Activated T-helper 17 cell treated with anti-CD3 and anti-CD28 coated beads, Interleukin-2, amount 50 U/mL, for 72 hours (primary cell): ENCODE results near the gene VWA5B1. TPM values are rescaled to one million over a fixed set of nuclear protein-coding genes. Genes with fewer than 3 reads are reported as not detected.

ENCODE experiments used
- ATAC-seq: fragments of 150-1000 bp; cut with Tn5 transposase; replicated peaks from 2 replicates; pipeline ENCODE4 v1.10.0; 2021; ENCODE audit warnings: mild to moderate bottlenecking, moderate library complexity
- H3K27ac Mint-ChIP-seq: one replicate; pipeline ENCODE4 v1.8.0; 2022; ENCODE audit warnings: mixed read lengths
- H3K27me3 Mint-ChIP-seq: one replicate; pipeline ENCODE4 v1.8.0; 2022; ENCODE audit warnings: mixed read lengths
- H3K36me3 Mint-ChIP-seq: one replicate; pipeline ENCODE4 v1.8.0; 2022; ENCODE audit warnings: low read depth, mild to moderate bottlenecking, mixed read lengths
- H3K4me1 Mint-ChIP-seq: one replicate; pipeline ENCODE4 v1.8.0; 2022; ENCODE audit warnings: mixed read lengths
- H3K4me3 Mint-ChIP-seq: one replicate; pipeline ENCODE4 v1.8.0; 2022; ENCODE audit warnings: mild to moderate bottlenecking, mixed read lengths
- H3K9me3 Mint-ChIP-seq: one replicate; pipeline ENCODE4 v1.8.0; 2022; ENCODE audit warnings: mixed read lengths
- total RNA-seq, 2 donors: library from RNA; stranded (reverse); gene quantifications; one replicate each; pipeline ENCODE4 v1.2.3, GENCODE V29; 2022

VWA5B1 gene
- total RNA-seq, 2 donors from 2014 or later, result 0.05 TPM; not detected in 1

DNA sequence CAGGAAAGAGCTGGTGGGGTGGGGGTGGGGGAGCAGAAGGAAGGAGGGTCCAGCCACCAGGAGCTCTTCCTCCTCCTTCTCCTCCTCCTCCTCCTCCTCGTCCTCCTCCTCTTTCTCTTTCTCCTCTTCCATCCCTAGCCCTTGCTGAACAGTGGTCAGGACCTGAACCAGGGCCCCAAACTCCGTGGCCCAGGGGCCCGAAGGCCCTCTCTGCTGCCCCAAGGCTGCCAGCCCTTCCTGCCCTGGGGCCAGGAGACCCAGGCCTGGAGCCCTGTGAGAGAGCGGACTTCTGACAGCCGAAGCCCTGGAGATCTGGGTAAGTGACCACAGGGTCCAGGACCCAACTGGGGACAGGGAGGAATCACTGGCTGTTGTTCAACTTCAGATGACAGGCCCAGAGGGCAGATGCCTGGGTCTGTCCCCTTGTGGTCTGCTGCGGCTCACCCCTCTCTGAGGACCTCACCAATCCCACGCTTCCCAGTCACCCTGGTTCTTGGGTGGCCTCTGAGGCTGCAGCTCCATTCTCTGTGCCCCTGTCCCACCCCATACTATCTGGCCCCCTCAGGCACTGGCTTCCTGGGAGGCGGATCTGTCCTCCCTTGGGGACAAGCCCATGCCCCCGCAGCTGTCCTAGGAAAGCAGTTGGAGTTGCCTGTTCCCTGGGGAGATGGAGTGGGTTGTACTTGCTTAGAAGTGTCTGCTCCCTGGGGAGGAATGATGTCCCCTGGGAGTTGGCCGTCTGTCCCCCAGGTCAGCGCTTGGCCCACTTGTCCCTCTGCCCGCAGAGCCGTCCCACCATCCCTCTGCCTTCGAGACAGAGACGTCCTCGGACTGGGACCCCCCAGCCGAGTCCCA, 51.8 kb downstream of the VWA5B1 start:
- H3K4me1 Mint-ChIP-seq, result no peaks in the 10 kb centered on the region
- no peak for ATAC-seq
- H3K27me3 Mint-ChIP-seq, result peaks cover 27% of the 10 kb centered on the region
- no peak overlapping the region for H3K27ac Mint-ChIP-seq
- H3K36me3 Mint-ChIP-seq, result no peaks in the 10 kb centered on the region
- H3K9me3 Mint-ChIP-seq, result peaks cover 6% of the 10 kb centered on the region
- no peak overlapping the region for H3K4me3 Mint-ChIP-seq

- Mint-ChIP-seq H3K4me1 (no peaks in the 10 kb centered on the region), H3K27me3 (peaks cover 24% of the 10 kb centered on the region), H3K4me3 (peak overlapping the region; percentile 17), H3K27ac (no peak overlapping the region), H3K36me3 (no peaks in the 10 kb centered on the region), H3K9me3 (peaks cover 6% of the 10 kb centered on the region)
- ATAC-seq, result no peak
Observed at GRCh38 chr1:20343149-20343937, 52.7 kb downstream of the VWA5B1 start.

DNA sequence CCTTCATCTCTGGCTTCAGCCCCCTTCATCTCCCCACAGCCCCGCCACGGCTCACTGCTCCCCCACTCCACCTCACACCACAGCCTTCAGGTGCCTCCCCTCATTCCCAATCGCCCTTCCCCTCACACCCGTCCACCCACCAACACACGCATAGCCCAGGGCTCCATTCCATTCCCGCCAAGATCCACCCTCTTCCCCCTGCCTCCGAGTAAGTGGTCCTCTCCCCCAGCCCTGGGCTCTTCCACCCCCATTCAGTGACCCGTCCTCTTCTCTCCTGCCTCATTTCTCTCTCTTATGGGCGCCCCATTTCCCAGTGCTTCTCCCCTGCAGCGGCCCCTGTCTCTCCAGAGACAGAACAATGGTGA, 53.2 kb downstream of the VWA5B1 start:
- peaks cover 24% of the 10 kb centered on the region for H3K27me3 Mint-ChIP-seq
- H3K4me3 Mint-ChIP-seq, result peak overlapping the region; percentile 17
- H3K27ac Mint-ChIP-seq, result no peak overlapping the region
- H3K4me1 Mint-ChIP-seq, result no peaks in the 10 kb centered on the region
- peaks cover 6% of the 10 kb centered on the region for H3K9me3 Mint-ChIP-seq
- no peaks in the 10 kb centered on the region for H3K36me3 Mint-ChIP-seq
- ATAC-seq, result no peak

DNA sequence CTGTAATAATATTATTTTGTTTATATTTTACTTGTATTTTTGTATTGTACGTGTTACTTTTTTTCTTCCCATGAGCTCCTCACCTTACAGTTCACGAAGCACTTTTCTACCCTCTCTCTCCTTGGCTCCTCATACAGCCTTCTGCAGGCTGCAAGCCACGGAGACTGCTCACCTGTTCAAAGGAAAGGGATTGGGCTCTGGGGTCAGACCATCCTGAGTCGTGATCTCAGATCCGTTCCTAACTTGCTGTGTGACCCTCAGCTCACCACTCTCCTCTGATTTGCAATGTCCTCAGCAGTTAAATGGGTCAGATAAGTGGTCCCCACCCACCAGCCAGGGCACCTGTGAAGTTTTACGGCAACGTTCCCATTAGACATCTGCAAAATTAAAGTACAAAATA, 54.1 kb downstream of the VWA5B1 start:
- Mint-ChIP-seq H3K4me1 (no peaks in the 10 kb centered on the region), H3K27me3 (peaks cover 24% of the 10 kb centered on the region), H3K4me3 (no peak overlapping the region), H3K9me3 (peaks cover 6% of the 10 kb centered on the region), H3K36me3 (no peaks in the 10 kb centered on the region), H3K27ac (no peak overlapping the region)
- no peak for ATAC-seq

DNA sequence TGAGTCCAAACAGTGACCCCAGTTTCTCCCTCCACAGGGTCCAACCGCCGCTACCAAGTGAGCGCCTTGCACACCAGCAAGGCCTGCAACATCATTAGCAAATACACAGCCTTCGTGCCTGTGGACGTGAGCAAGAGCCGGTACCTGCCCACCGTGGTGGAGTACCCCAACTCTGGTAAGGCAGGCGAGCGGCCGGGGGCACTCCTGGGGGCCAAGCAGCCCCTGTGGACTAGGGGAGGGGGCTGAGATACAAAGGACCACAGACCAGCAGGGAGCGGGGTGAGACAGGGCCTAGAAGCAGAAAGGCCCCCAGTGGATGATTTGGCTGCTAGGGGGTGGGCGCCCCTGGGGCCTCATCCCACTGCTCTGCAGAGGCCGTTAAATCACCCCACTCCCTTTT, 54.7 kb downstream of the VWA5B1 start:
- Mint-ChIP-seq H3K4me3 (no peak overlapping the region), H3K9me3 (peaks cover 6% of the 10 kb centered on the region)

GRCh38 chr1:20346433-20346832, 55.8 kb downstream of the VWA5B1 start:
- no peak overlapping the region for H3K4me3 Mint-ChIP-seq
- ATAC-seq, result no peak
- peaks cover 6% of the 10 kb centered on the region for H3K9me3 Mint-ChIP-seq
- H3K4me1 Mint-ChIP-seq, result no peaks in the 10 kb centered on the region
- H3K36me3 Mint-ChIP-seq, result no peaks in the 10 kb centered on the region
- no peak overlapping the region for H3K27ac Mint-ChIP-seq
- H3K27me3 Mint-ChIP-seq, result peaks cover 24% of the 10 kb centered on the region

More for the DNA sequence above, 54.7 kb downstream of the VWA5B1 start:
- no peak overlapping the region for H3K27ac Mint-ChIP-seq
- no peaks in the 10 kb centered on the region for H3K4me1 Mint-ChIP-seq
- peaks cover 24% of the 10 kb centered on the region for H3K27me3 Mint-ChIP-seq
- no peaks in the 10 kb centered on the region for H3K36me3 Mint-ChIP-seq
- no peak for ATAC-seq

- H3K4me1 Mint-ChIP-seq, result no peaks in the 10 kb centered on the region
- ATAC-seq, result no peak
- no peak overlapping the region for H3K4me3 Mint-ChIP-seq
- H3K27me3 Mint-ChIP-seq, result peaks cover 24% of the 10 kb centered on the region
- H3K9me3 Mint-ChIP-seq, result peaks cover 6% of the 10 kb centered on the region
- no peaks in the 10 kb centered on the region for H3K36me3 Mint-ChIP-seq
- H3K27ac Mint-ChIP-seq, result no peak overlapping the region
Observed at GRCh38 chr1:20347699-20348098, 57.0 kb downstream of the VWA5B1 start.

DNA sequence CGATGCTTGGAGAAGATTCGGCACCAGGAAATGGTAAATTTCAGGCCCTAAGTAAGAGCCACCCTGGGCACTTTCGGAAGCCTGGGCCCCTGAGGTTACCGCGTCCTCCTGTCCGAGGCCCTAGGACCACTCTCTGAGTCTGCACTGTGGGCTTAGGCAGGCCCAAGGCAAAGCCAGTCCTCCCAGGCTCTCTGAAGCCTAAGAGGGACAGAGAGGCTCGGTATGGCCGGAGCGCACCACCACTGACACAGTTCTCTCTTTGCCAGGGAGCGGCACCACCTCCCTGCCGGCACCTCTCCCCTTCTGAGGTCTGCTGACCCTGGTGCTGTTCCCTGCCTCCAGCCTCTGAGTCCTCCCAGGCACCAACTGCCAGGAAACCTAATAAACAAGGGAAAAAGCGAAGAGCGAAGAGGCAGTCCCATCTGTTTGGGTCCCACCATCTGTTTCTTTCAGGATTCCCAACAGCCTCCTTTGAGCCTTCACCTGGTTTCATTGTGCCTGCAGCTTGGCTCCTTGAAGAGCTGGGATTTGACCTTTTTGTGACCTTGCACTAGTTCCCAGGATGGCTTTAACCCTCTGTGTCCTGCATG, 57.7 kb downstream of the VWA5B1 start:
- no peak for ATAC-seq
- no peak overlapping the region for H3K4me3 Mint-ChIP-seq
- H3K9me3 Mint-ChIP-seq, result peaks cover 6% of the 10 kb centered on the region
- H3K27ac Mint-ChIP-seq, result no peak overlapping the region
- no peaks in the 10 kb centered on the region for H3K4me1 Mint-ChIP-seq
- peaks cover 31% of the 10 kb centered on the region for H3K27me3 Mint-ChIP-seq
- H3K36me3 Mint-ChIP-seq, result no peaks in the 10 kb centered on the region

DNA sequence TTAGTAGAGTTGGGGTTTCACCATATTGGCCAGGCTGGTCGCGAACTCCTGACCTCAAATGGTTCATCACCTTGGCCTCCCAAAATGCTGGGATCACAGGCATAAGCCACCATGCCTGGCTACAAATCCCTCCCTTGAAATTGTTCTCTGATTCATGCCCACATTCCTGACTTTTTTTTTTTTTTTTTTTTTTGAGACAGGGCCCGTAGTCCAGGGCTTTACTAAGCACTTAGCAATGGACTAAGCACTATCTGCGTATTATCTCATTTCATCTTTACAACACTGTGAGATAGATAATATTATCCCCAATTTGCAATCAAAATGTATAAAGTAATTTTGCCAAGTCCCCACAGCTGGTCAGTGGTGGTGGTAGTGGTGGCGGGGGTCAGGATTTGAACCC, 58.9 kb downstream of the VWA5B1 start:
- Mint-ChIP-seq H3K36me3 (no peaks in the 10 kb centered on the region), H3K4me3 (no peak overlapping the region), H3K4me1 (no peaks in the 10 kb centered on the region), H3K27me3 (peaks cover 23% of the 10 kb centered on the region), H3K9me3 (peaks cover 6% of the 10 kb centered on the region), H3K27ac (no peak overlapping the region)
- no peak for ATAC-seq

DNA sequence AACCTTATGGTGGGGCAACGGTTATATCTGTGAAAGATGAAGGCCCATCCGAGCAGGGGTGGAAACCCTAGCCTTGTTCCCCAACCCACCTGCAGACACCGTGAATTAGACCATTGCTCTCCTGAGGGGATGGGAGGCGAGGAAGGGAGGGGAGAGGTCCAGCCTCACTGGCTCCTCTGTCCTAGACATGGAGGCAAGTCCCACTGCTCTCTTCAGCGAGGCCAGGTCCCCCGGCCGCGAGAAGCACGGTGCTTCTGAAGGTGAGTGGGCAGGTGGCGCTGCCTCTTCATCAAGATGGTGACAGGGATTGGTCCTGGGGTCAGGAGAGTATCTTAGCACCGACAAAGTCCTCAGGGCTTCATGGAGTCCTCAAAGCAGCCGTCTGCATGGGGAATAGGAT, 59.3 kb downstream of the VWA5B1 start:
- peaks cover 6% of the 10 kb centered on the region for H3K9me3 Mint-ChIP-seq
- H3K4me1 Mint-ChIP-seq, result no peaks in the 10 kb centered on the region
- no peak overlapping the region for H3K4me3 Mint-ChIP-seq
- ATAC-seq, result no peak
- no peak overlapping the region for H3K27ac Mint-ChIP-seq
- H3K27me3 Mint-ChIP-seq, result peaks cover 19% of the 10 kb centered on the region
- no peaks in the 10 kb centered on the region for H3K36me3 Mint-ChIP-seq

- Mint-ChIP-seq H3K4me1 (no peaks in the 10 kb centered on the region), H3K27ac (no peak overlapping the region), H3K27me3 (peaks cover 19% of the 10 kb centered on the region), H3K4me3 (no peak overlapping the region), H3K36me3 (no peaks in the 10 kb centered on the region), H3K9me3 (peaks cover 6% of the 10 kb centered on the region)
- ATAC-seq, result no peak
Observed at GRCh38 chr1:20350421-20350820, 59.7 kb downstream of the VWA5B1 start.

GRCh38 chr1:20351911-20352701, 61.4 kb downstream of the VWA5B1 start:
- Mint-ChIP-seq H3K9me3 (no peaks in the 10 kb centered on the region), H3K27ac (no peak overlapping the region), H3K4me1 (peaks cover 4% of the 10 kb centered on the region), H3K36me3 (no peaks in the 10 kb centered on the region), H3K27me3 (peaks cover 18% of the 10 kb centered on the region), H3K4me3 (no peak overlapping the region)
- no peak for ATAC-seq

DNA sequence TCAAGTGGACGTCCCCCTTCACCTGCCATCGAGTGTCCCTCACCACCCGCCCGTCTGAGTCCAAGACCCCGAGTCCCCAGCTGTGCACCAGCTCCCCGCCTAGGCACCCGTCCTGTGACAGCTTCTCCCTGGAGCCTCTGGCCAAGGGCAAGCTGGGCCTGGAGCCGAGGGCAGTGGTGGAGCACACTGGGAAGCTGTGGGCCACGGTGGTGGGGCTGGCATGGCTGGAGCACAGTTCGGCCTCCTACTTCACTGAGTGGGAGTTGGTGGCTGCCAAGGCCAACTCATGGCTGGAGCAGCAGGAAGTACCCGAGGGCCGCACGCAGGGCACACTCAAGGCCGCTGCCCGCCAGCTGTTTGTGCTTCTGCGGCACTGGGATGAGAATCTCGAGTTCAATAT, 63.2 kb downstream of the VWA5B1 start:
- H3K27me3 Mint-ChIP-seq, result peaks cover 18% of the 10 kb centered on the region
- no peaks in the 10 kb centered on the region for H3K36me3 Mint-ChIP-seq
- no peak for ATAC-seq
- H3K4me3 Mint-ChIP-seq, result no peak overlapping the region
- H3K4me1 Mint-ChIP-seq, result peaks cover 4% of the 10 kb centered on the region
- H3K9me3 Mint-ChIP-seq, result no peaks in the 10 kb centered on the region
- H3K27ac Mint-ChIP-seq, result no peak overlapping the region

DNA sequence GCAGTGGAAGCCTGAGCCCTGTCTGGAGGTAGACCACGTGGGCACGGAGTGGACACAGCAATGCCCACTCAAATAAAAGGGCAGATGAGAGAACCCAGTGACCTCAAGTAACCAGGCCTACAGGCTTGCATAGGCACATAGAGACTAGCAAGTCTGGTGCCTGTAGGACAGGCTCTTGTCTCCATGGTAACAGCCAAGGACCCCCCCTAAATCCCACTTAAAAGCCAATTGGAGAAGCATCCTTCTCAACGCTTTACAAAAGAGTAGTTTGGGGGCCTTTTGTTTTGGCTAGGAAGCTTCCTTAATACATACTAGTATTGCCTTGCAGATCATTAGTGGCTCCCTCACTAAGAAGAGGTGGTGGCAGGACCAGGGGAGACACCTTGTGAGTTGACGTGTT, 63.9 kb downstream of the VWA5B1 start:
- H3K4me1 Mint-ChIP-seq, result peaks cover 10% of the 10 kb centered on the region

More for the DNA sequence above, 63.9 kb downstream of the VWA5B1 start:
- no peak overlapping the region for H3K27ac Mint-ChIP-seq
- H3K36me3 Mint-ChIP-seq, result no peaks in the 10 kb centered on the region
- H3K9me3 Mint-ChIP-seq, result no peaks in the 10 kb centered on the region
- no peak for ATAC-seq
- H3K4me3 Mint-ChIP-seq, result no peak overlapping the region
- H3K27me3 Mint-ChIP-seq, result peaks cover 18% of the 10 kb centered on the region
